GM18951 (cell line): ENCODE data around the gene NDUFA9.

Experiments used
- POLR2A ChIP-seq: IDR thresholded peaks from 4 replicates; pipeline ENCODE4 v1.6.1; 2011; ENCODE audit warnings: mild to moderate bottlenecking; ENCODE audit not compliant: insufficient read length, insufficient read depth; ENCODE audit errors: extremely low read depth
- in situ Hi-C: fragments of 300-500 bp; cut with MboI; formaldehyde crosslinking; loops from one replicate; pipeline ENCODE4 v1.12.0; 2022; ENCODE audit warnings: low sequenced_read_pairs, mixed read lengths, inconsistent platforms; ENCODE audit not compliant: unreplicated experiment

Gene NDUFA9

DNA sequence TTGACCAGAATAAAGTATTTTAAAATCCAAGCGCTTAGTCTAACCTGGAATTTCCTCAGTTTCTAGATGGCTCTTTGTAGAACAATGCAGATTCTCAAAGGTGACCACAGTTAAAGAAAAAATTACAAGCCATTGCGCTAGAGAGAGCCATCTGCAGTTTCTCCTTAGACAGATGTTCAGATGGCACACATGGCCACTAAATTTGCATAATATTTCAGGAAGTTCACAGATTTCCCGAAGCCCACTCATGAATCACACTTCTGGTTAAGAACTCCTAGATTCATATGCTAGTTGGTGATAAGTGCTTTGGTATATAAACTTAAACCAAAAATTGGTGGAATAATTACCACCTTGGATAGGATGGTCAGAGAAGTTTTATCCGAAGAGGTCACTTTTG is 812 bp upstream of the NDUFA9 start:
- in situ Hi-C loops, result no loop called here
- TF ChIP-seq POLR2A, result no peak

- no peak for TF ChIP-seq POLR2A
- in situ Hi-C loops, result no loop called here
Measured at GRCh38 chr12:4649358-4649661, 396 bp downstream of the NDUFA9 start.

GRCh38 chr12:4653257-4653656 is 4.3 kb downstream of the NDUFA9 start:
- in situ Hi-C loops, result no loop called here
- no peak for TF ChIP-seq POLR2A

GRCh38 chr12:4653691-4654090 is 4.8 kb downstream of the NDUFA9 start:
- TF ChIP-seq POLR2A, result no peak
- in situ Hi-C loops, result no loop called here

DNA sequence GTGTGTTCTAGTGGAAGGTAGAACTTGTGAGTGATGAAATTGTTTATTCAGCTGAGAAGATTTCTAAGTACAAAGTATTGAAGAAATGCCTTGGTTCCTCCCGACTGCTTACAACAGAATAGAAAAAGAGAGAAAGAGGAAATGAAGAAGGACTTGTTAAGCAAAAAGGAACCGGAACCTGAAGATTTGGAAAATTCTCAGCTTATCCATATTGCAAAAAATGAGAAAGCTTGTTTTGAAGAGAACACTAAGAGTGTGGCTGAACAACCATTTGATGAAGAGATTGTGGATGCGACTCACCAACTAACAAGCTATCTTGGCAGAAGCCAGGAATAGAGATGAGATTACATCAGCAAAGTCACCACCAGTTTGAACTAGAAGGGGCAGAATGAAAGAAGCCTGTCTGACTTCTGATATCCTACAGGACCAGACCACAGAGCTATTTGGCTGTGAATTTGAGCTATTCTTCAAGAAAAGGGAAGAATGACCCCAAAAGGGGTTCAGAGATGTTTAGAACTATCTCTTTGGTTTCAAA is 15.1 kb downstream of the NDUFA9 start:
- in situ Hi-C loops, result no loop called here
- TF ChIP-seq POLR2A, result no peak

DNA sequence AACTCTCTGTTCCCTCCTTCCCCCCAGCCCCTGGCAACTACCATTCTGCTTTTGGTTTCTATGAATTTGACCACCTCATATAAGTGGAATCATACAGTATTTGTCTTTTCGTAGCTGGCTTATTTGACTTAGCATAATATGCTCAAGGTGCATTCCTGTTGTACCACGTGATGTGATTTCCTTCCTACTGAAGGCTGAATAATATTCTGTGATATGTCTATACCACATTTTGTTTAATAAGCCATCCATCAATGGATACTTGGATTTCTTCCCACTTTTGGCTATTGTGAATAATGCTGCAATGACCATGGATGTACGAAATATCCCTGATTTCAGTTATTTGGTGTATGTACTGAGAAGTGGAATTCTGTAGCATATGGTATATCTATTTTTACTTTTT is 16.3 kb downstream of the NDUFA9 start:
- in situ Hi-C loops, result no loop called here

DNA sequence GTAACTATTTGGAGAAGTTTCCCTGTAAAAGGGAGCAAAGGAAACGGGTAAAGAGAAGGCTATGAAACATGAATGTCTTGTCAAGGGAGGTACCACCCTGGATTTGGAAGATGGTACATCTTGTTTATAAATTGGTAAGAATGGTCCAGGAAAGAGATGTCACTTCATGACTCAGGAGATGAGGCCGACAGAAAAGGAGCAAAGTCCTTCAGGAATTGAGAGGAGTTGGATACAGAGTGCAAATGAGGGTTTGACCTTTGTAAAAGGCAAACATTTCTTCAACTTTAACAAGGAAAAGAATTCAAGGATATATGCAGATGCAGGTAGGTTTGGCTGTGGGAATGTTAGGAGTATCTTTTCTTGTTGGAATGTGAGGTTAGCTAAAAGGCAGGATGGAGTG is 30.8 kb downstream of the NDUFA9 start:
- in situ Hi-C loops, result no loop called here
- TF ChIP-seq POLR2A, result no peak

More for the DNA sequence above, 16.3 kb downstream of the NDUFA9 start:
- TF ChIP-seq POLR2A, result no peak

DNA sequence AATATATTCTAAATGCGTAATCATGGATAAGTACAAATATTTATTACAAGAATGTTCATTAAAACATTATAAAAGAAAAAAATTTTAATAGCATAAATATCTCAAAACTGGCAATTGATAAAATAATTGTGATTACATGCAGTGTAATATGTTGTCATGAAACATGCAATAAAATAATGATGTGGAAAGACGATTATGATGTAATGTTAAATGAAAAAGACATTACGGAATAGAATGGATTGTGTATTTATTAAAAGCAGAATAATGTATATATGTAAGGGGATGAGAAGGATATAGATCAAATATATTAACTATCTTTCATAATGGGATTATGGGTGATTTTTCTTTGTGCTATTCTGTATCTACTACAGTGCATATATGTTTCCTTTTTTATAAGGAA is 32.8 kb downstream of the NDUFA9 start:
- no peak for TF ChIP-seq POLR2A
- in situ Hi-C loops, result no loop called here

DNA sequence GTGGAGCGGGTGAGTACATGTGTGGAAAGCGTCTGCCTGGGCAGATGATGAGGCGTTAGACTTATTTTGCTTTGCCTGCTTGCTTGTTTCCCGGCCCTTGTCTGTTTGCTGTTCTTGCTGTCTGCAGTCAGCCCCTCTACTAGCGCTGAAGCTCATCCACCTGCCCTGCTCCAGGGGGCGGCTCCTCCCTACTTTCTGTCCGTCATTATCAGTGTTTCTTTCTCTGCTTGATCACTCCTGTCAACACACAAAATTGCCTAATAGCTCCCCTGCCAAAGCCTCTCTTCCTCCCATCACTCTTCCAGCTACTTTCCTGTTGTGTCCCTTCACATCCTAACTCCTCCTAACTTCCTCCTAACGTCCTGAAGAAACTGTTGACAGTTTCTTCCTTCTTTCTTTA is 36.4 kb downstream of the NDUFA9 start:
- no peak for TF ChIP-seq POLR2A
- in situ Hi-C loops, result no loop called here

DNA sequence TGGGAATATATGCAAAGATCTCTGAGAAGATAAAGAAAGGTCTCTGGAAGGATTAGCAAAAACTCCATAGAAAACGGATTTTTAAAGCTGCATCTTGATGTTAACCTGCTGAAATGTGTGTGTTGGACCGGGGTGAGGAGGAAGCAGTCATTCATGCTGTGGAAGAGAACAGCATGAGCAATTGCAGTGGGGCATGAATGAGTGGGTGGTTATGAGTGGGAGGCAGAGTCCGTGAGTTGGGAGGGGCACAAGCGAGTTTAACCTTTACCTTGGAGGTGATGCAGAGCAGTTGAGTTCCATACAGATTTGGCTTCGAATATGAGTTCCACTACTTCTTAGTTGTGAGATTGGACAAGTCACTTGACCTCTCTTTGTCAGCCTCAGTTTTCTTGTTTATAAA is 41.8 kb downstream of the NDUFA9 start:
- in situ Hi-C loops, result no loop called here
- no peak for TF ChIP-seq POLR2A
